Skin epidermis (tissue), 12 donors: ENCODE measurements around the gene GALNTL6.

Experiments
- H3K27ac ChIP-seq, 21 experiments: fragments of 200-600 bp; sonication (generic) in 11 of 21; one replicate each; pipeline ENCODE4 v1.5.0; 2020; ENCODE audit warnings: mild to moderate bottlenecking in 3 of 21, inconsistent platforms in 2 of 21, moderate library complexity in 2 of 21
- H3K4me3 ChIP-seq, 7 experiments: fragments of 200-600 bp; sonication (generic) in 2 of 7; one replicate each; pipeline ENCODE4 v1.5.0; 2020; ENCODE audit warnings: inconsistent platforms in 2 of 7, mild to moderate bottlenecking in 2 of 7, moderate library complexity in 1 of 7

The GALNTL6 gene

DNA sequence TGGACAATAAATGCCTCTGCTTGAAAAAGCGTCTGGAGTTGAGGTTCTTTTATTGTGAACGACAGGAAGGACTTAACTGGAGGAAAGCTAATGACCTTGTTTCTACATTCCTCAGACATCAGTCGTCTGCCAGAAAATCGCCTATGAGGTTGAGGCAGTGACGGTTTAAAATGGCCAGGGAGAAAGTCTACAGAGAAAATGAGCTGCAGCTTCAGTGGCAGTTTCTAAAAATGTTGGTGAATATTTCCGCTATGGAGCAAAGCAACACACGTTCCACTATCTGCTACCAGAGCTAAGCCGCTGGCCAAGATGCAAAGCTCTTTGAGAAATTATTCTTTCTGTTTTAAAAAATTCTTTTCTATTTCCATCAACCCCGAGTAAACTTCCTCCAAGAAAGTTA lies 1238.5 kb downstream of the GALNTL6 start:
- H3K27ac ChIP-seq = no peak overlapping the region
- H3K4me3 ChIP-seq = no peak overlapping the region

DNA sequence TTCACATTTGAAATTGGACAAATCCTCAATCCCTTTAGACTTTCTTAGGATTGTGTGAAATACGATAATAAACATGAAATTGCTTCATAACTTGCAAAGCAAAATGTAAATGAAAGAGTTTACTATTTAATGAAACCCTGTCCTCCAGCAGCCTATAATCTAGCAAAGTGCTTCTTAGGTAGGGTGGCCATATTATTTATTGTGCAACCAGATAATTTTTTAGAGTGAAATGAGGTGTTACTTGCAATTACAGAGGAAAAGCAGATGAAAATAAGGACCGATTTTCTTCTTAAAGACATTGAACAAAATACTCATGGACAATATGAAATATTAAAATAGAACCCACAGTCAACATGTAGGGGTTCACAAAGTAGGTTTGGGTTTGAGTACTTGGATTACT lies 1239.2 kb downstream of the GALNTL6 start:
- no peak overlapping the region for H3K4me3 ChIP-seq
- no peak overlapping the region for H3K27ac ChIP-seq

DNA sequence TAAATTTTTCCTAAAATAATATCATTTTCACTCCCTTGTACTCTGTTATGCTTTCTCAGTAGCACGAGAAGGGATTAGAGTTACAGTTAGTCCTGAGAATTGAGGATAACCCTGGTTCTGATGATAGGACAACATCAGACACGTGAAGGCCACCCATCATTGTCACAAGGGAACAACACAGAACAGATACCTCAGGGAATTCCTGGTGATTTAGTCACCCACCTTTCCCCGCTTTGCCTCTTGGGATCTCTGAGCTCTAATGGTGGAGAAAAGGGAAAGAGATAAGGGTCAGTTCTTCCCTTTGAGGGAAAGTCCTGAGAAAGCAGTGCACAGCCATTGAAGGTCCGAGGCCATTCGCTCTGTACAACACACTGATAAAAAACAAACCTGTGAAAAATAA lies 1243.1 kb downstream of the GALNTL6 start:
- Histone ChIP-seq H3K27ac (no peak overlapping the region), H3K4me3 (no peak overlapping the region)

DNA sequence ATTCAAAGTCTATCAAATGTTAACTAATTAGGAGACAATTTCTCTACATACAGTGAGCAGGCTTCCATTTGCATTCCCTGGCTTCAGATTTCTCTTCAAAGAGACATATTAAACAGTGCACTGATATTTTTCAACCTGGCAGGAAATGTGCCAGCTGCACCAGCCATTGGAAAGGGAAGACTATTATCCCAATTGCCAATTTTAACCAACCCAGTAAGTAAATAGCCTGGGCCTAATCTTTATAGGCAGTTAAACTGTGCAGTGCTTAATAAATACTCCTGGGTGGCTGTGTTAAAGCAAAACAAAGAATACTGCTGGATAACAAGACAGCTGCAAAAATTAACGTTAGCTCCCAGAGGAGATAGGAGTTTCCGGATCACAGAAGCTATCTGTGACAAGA lies 1243.5 kb downstream of the GALNTL6 start:
- no peak overlapping the region for H3K27ac ChIP-seq
- no peak overlapping the region for H3K4me3 ChIP-seq

DNA sequence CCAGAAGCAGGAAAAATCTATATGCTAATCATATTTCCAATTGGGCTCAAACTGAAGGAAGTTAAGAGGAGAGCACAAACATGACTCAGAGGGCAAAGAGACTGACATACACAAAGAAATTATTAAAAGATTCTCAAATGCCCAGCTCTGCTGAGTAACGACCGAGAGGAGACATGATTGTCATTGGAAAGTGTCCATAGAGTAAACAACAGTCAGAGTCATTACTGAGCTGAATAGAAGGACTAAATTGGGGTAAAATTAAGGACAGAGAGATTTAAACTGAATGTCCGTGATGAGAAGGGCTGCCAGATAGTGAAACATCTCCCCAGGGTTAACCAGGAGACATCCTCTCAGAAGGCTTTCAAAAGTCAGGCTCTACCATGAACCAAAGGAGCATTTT lies 1244.2 kb downstream of the GALNTL6 start:
- H3K27ac ChIP-seq = no peak overlapping the region
- no peak overlapping the region for H3K4me3 ChIP-seq

DNA sequence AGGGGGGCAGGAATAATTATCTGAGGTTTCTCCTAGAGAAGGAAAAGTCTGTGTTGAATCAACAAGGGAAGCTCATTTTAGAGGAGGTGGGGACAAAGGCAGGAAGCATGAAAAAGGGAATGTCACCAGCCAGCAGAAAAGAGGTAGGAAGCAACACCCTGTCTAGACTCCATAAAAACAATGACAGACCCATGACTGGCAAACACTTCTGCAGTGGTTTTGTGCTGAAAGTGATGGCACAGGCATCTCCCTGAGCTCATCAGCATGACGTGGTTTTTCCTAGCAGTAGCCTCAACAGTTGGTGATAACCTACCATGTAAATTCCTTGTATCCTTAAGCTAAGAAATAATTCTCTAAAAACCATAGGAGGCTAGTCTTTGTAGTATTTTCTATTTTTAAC lies 1244.7 kb downstream of the GALNTL6 start:
- H3K27ac ChIP-seq = no peak overlapping the region
- no peak overlapping the region for H3K4me3 ChIP-seq

DNA sequence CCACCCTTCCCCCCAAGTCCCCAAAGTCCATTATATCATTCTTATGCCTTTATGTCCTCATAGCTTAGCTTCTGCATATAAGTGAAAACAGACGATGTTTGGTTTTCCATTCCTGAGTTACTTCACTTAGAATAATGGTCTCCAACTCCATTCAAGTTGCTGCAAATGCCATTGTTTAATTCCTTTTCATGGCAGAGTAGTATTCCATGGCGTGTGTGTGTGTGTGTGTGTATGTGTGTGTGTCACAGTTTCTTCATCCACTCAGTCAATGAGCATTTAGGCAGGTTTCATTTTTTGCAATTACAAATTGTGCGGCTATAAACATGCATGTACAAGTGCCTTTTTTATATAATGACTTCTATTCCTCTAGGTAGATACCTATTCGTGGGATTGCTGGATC lies 1248.0 kb downstream of the GALNTL6 start:
- H3K4me3 ChIP-seq = no peak overlapping the region
- no peak overlapping the region for H3K27ac ChIP-seq

DNA sequence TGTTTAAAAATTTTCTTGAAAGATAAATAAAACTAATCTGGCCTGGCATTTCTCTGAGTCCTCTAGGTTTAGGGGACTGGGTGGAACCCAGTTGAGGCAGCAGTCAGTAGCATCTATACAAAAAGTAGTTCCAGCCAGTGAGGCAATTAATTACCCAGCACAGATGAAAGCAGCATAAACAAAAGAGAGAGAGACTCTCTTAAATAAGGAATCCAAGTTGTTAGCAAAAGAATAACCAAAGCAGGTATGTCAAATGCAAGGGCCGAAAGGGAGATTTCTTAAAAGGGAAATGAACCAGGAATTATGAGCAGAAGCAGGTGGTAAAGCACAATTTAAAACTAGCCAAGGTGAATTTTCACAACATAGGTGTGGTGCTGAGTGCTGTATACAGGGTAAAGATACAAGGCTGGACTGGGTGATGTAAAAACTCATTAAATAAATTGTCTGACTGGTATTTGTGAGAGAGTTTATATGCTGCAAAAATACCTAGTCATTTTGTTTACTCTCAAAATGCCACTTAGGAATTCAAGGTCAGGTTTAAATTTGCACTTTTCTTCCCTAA lies 1260.8 kb downstream of the GALNTL6 start:
- H3K27ac ChIP-seq = peak overlapping the region in 2 of 21 experiments; percentile 14 to 40
- no peak overlapping the region for H3K4me3 ChIP-seq

DNA sequence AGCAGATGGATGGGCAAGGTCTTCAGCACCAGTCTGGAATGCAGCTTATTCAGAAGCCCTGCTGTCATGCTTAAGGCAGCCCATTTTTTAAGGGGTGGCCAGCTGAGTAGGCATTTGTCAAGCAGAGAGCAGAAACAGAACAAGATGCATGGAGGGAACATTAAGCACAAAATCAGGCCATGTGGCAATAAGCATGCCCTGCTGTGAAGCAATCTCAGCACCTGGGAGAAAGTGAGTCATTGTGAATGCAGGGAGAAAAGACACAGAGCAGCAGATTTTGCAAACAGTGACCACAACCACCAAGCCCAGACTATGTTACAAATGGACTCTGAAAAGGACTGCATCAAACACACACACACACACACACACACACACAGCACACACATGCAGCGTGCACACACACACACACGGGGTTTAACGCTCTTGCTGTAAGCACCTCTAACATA lies 1261.3 kb downstream of the GALNTL6 start:
- peak overlapping the region in 2 of 21 experiments; percentile 14 to 40 for H3K27ac ChIP-seq
- no peak overlapping the region for H3K4me3 ChIP-seq

DNA sequence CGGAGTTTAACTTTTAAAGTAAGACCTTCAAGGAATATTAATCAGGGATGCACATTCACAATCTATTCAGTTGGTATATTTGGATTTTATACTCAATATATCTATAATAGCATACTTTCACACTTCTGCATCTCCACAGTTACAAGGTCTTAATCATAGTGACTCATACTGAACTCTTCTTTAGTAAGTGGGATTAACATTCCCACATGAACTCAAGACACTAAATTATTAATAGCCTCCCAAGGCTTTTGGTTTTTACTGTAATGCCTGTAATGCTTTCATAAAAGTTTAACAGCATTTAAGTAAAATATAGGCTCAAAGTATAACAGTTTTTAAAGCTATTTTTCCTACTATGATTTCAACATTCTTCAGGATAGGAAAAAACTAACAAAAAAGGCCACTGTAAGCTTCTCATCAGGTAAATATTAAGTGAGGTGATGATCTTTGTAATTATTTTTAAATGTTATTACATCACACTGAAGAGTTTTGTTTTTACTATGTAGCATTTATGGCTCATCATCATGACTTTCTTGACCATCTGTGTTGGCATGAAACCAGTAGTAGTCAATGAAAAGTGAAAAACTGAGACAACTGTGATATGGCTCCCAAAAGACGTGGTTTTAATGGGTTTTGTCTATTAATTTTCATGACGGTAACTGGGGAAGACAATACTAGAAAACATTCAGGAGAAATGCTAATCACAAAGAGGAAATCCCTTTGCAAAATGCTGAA lies 1263.9 kb downstream of the GALNTL6 start:
- H3K27ac ChIP-seq = peak overlapping the region in 1 of 21 experiments; percentile 10
- no peak overlapping the region for H3K4me3 ChIP-seq

DNA sequence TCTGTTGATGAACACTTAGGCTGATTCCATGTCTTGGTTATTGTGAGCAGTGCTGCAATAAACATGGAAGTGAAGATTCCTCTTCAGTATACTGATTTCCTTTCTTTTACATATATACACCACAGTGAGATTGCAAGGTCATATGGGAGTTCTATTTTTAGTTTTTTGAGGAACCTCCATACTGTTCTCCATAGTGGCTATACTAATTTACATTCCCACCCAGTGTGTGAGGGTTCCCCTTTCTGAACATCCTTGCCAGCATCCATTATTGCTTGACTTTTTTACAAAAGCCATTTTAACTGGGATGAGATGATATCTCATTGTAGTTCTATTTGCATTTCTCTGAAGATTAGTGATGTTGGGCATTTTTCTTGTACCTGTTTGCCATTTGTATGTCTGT lies 1274.9 kb downstream of the GALNTL6 start:
- no peak overlapping the region for H3K4me3 ChIP-seq
- no peak overlapping the region for H3K27ac ChIP-seq
